ENCODE measurements around the gene CALHM6. TPM values are rescaled to one million over a fixed set of nuclear protein-coding genes. Genes with fewer than 3 reads are reported as not detected.

The CALHM6 gene
- total and polyA plus RNA-seq, 2 experiments from 2014 or later = 1.7 TPM; not detected in 1

DNA sequence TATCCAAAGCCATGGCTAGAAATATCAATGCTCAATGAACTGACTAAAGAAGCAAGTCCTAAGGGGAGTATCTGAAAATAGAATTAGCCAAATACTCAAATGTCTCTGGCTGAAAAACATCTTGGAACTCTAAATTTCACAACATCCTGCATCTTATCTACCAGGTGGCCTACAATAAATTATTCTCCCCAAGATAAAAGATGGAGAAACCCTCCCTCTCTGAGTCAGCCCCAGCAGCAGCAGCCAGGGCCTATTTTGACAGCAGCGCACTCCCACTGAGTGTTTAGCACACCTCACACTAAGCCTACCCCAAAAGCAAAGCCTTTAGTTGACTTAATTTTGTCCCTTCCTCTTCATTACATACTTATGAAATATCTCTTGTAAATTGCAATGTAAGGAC is 5.9 kb downstream of the CALHM6 start:
- Histone ChIP-seq H3K27me3 (replicated peaks; ENCODE audit: insufficient read depth) (peaks cover 10% of the 10 kb centered on the region; the same call in 1 of the 2 replicates), H2AFZ (no peak overlapping the region), H3K79me2 (ENCODE audit: insufficient read depth) (no peaks in the 10 kb centered on the region), H3K4me1 (ENCODE audit: insufficient read depth) (no peaks in the 10 kb centered on the region), H3K4me2 (ENCODE audit: unreplicated experiment) (no peak overlapping the region), H3F3A (ENCODE audit: insufficient read depth) (no peaks in the 10 kb centered on the region), H3K4me3 (no peak overlapping the region), H4K20me1 (ENCODE audit: insufficient read depth) (no peaks in the 10 kb centered on the region), H3K9ac (no peak overlapping the region), H3K9me3 (ENCODE audit: low read depth) (no peaks in the 10 kb centered on the region), H3K36me3 (ENCODE audit: low read depth) (no peaks in the 10 kb centered on the region), H3K9me2 (ENCODE audit: insufficient read depth) (no peaks in the 10 kb centered on the region), H3K27ac (no peak overlapping the region)
- no peak for DNase-seq
- 94 to 100% methylated on average over 1 of the region's 1 CpG for WGBS, 2 experiments (ENCODE audit: low coverage in 1 of 2, low lambda C conversion rate in 2 of 2, missing lambda C conversion rate in 2 of 2)
- in situ Hi-C loops (cut with MboI) = no loop called here
- TF ChIP-seq EZH2phosphoT487 (IDR thresholded peaks at IDR 0.05; ENCODE audit: insufficient read depth, low read depth) (no peak), EZH2 (IDR thresholded peaks at IDR 0.05; ENCODE audit: insufficient read depth, poor library complexity, severe bottlenecking) (no peak)

DNA sequence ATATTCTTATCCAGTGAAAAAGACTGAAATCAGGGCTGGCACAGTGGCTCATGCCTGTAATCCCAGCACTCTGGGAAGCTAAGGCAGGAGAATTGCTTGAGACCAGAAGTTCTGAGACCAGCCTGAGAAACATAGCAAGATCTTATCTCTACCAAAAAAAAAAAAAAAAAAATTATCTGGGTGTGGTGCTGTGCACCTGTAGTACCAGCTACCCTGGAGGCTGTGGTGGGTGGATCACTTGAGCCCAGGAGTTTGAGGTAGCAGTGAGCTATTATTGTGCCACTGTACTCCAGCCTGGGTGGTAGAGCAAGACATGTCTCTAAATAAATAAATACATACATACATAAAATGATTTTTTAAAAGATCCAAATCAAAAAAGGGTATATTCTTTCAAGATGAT is 6.3 kb downstream of the CALHM6 start:
- TF ChIP-seq EZH2 (IDR thresholded peaks at IDR 0.05; ENCODE audit: insufficient read depth, poor library complexity, severe bottlenecking) = no peak
- no peak for TF ChIP-seq EZH2phosphoT487 (IDR thresholded peaks at IDR 0.05; ENCODE audit: insufficient read depth, low read depth)
- H3K79me2 ChIP-seq (ENCODE audit: insufficient read depth) = no peaks in the 10 kb centered on the region
- H3K9me3 ChIP-seq (ENCODE audit: low read depth) = no peaks in the 10 kb centered on the region
- in situ Hi-C loops (cut with MboI) = no loop called here
- H2AFZ ChIP-seq = no peak overlapping the region
- H3K4me1 ChIP-seq (ENCODE audit: insufficient read depth) = no peaks in the 10 kb centered on the region
- H3K4me3 ChIP-seq = no peak overlapping the region
- no peak overlapping the region for H3K9ac ChIP-seq
- H4K20me1 ChIP-seq (ENCODE audit: insufficient read depth) = no peaks in the 10 kb centered on the region
- DNase-seq = no peak
- H3K27ac ChIP-seq = no peak overlapping the region
- H3K36me3 ChIP-seq (ENCODE audit: low read depth) = no peaks in the 10 kb centered on the region
- peaks cover 7% of the 10 kb centered on the region; the same call in 1 of the 2 replicates for H3K27me3 ChIP-seq (replicated peaks; ENCODE audit: insufficient read depth)
- H3K4me2 ChIP-seq (ENCODE audit: unreplicated experiment) = no peak overlapping the region
- H3F3A ChIP-seq (ENCODE audit: insufficient read depth) = no peaks in the 10 kb centered on the region
- H3K9me2 ChIP-seq (ENCODE audit: insufficient read depth) = no peaks in the 10 kb centered on the region

DNA sequence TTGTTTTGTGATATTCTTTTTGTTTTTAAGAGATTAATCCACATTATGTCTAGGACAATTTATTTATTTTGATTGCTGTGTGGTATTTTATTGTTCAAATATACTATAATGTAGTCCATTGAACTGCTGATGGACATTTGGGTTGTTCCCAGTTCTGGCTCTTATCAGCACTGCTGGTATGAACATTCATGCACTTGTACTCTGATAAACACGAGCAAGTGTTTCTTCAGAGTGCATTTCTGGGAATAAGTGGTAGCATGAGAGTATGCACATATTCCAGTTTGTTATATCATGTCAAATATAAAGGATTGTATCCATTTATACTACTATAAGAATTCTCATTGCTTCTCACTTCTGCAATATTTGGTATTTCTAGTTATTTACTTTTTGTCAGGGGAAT is 7.1 kb downstream of the CALHM6 start:
- 4 to 19% methylated on average over 1 of the region's 1 CpG for WGBS, 2 experiments (ENCODE audit: low coverage in 1 of 2, low lambda C conversion rate in 2 of 2, missing lambda C conversion rate in 2 of 2)
- no peak for DNase-seq
- TF ChIP-seq EZH2phosphoT487 (IDR thresholded peaks at IDR 0.05; ENCODE audit: insufficient read depth, low read depth) (no peak), EZH2 (IDR thresholded peaks at IDR 0.05; ENCODE audit: insufficient read depth, poor library complexity, severe bottlenecking) (no peak)
- no peaks in the 10 kb centered on the region for H3K4me1 ChIP-seq (ENCODE audit: insufficient read depth)
- H3K9me2 ChIP-seq (ENCODE audit: insufficient read depth) = no peaks in the 10 kb centered on the region
- H3K79me2 ChIP-seq (ENCODE audit: insufficient read depth) = no peaks in the 10 kb centered on the region
- H3K4me2 ChIP-seq (ENCODE audit: unreplicated experiment) = no peak overlapping the region
- no peak overlapping the region for H3K9ac ChIP-seq
- no peaks in the 10 kb centered on the region for H3F3A ChIP-seq (ENCODE audit: insufficient read depth)
- no peaks in the 10 kb centered on the region; the same call in 1 of the 2 replicates for H3K27me3 ChIP-seq (replicated peaks; ENCODE audit: insufficient read depth)
- in situ Hi-C loops (cut with MboI) = no loop called here
- H3K36me3 ChIP-seq (ENCODE audit: low read depth) = no peaks in the 10 kb centered on the region
- H2AFZ ChIP-seq = no peak overlapping the region
- H3K9me3 ChIP-seq (ENCODE audit: low read depth) = no peaks in the 10 kb centered on the region
- no peak overlapping the region for H3K4me3 ChIP-seq
- H4K20me1 ChIP-seq (ENCODE audit: insufficient read depth) = no peaks in the 10 kb centered on the region
- H3K27ac ChIP-seq = no peak overlapping the region

DNA sequence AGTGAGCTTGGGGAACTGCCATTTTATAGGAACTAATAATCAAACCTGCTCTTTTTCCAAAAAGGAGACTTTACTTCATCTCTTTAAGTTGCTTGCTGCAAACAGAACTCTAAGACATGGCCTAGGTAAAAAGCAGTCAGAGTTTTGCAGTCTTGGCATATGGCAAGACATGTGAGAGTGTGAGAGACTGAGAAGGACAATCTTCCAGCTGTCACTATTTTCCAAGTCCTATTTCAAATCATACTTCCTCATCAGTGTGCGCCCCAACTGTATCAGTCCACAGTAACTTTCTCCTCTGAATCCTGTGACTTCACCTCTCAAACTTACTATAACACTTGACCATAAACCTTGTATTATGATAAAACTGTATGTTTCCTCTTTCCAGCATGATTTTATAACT is 10.4 kb downstream of the CALHM6 start:
- Histone ChIP-seq H2AFZ (no peak overlapping the region), H3K27ac (no peak overlapping the region), H3K9me3 (ENCODE audit: low read depth) (no peaks in the 10 kb centered on the region), H3K9me2 (ENCODE audit: insufficient read depth) (no peaks in the 10 kb centered on the region), H3F3A (ENCODE audit: insufficient read depth) (no peaks in the 10 kb centered on the region), H4K20me1 (ENCODE audit: insufficient read depth) (no peaks in the 10 kb centered on the region), H3K4me3 (no peak overlapping the region), H3K4me1 (ENCODE audit: insufficient read depth) (no peaks in the 10 kb centered on the region), H3K9ac (no peak overlapping the region), H3K79me2 (ENCODE audit: insufficient read depth) (no peaks in the 10 kb centered on the region), H3K4me2 (ENCODE audit: unreplicated experiment) (no peak overlapping the region), H3K36me3 (ENCODE audit: low read depth) (no peaks in the 10 kb centered on the region), H3K27me3 (replicated peaks; ENCODE audit: insufficient read depth) (no peaks in the 10 kb centered on the region)
- no peak for TF ChIP-seq EZH2 (IDR thresholded peaks at IDR 0.05; ENCODE audit: insufficient read depth, poor library complexity, severe bottlenecking)
- TF ChIP-seq EZH2phosphoT487 (IDR thresholded peaks at IDR 0.05; ENCODE audit: insufficient read depth, low read depth) = no peak
- DNase-seq = no peak
- in situ Hi-C loops (cut with MboI) = no loop called here
- WGBS, 2 experiments (ENCODE audit: low coverage in 1 of 2, low lambda C conversion rate in 2 of 2, missing lambda C conversion rate in 2 of 2) = 90 to 100% methylated on average over 1 of the region's 1 CpG

DNA sequence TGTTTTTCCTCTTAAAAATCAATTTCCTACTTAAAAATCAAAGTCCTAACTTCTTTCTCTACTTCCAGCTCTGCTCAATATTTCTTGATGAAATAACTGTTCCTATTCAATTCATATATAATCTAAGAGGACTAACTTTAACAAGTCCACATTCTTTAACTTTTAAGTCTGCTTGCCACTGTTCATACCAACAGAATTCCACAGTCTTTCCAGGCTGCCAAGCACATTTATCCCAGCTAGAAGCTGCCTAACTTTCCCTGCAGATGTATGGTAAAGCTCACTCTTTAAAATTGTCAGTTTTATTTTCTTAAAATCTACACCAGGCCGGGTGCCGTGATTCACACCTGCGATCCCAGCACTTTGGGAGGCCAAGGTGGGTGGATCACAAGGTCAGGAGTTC is 11.5 kb downstream of the CALHM6 start:
- DNase-seq = no peak
- Histone ChIP-seq H3K36me3 (ENCODE audit: low read depth) (no peaks in the 10 kb centered on the region), H3K27ac (no peak overlapping the region)

More for the DNA sequence above, 11.5 kb downstream of the CALHM6 start:
- H3K79me2 ChIP-seq (ENCODE audit: insufficient read depth) = no peaks in the 10 kb centered on the region
- H3K4me1 ChIP-seq (ENCODE audit: insufficient read depth) = no peaks in the 10 kb centered on the region
- H3K4me3 ChIP-seq = no peak overlapping the region
- no peak overlapping the region for H3K4me2 ChIP-seq (ENCODE audit: unreplicated experiment)
- WGBS, 2 experiments (ENCODE audit: low coverage in 1 of 2, low lambda C conversion rate in 2 of 2, missing lambda C conversion rate in 2 of 2) = 47 to 61% methylated on average over 3 of the region's 3 CpGs
- no peaks in the 10 kb centered on the region for H4K20me1 ChIP-seq (ENCODE audit: insufficient read depth)
- H3K9me3 ChIP-seq (ENCODE audit: low read depth) = no peaks in the 10 kb centered on the region
- no peaks in the 10 kb centered on the region for H3K27me3 ChIP-seq (replicated peaks; ENCODE audit: insufficient read depth)
- no peak overlapping the region for H3K9ac ChIP-seq
- H3K9me2 ChIP-seq (ENCODE audit: insufficient read depth) = no peaks in the 10 kb centered on the region
- H2AFZ ChIP-seq = no peak overlapping the region; the same call in 1 of the 2 replicates
- in situ Hi-C loops (cut with MboI) = no loop called here
- TF ChIP-seq EZH2phosphoT487 (IDR thresholded peaks at IDR 0.05; ENCODE audit: insufficient read depth, low read depth) (no peak), EZH2 (IDR thresholded peaks at IDR 0.05; ENCODE audit: insufficient read depth, poor library complexity, severe bottlenecking) (no peak)
- no peaks in the 10 kb centered on the region for H3F3A ChIP-seq (ENCODE audit: insufficient read depth)
